Amygdala (tissue), 56 donors: ENCODE data around the gene PLA2G12A.

Experiments
- DNase-seq, 56 donors: peaks; one replicate each; lab custom pipeline; 2025; lab: John Stamatoyannopoulos, UW

The PLA2G12A gene

GRCh38 chr4:109729718-109730618 lies at the start of gene PLA2G12A:
Gene PLA2G12A (minus strand): TSS chr4:109730070. CDS start chr4:109729809, 261 bp downstream.
- DNase-seq = peak in 55 of 56 donors; percentile 6 to 84 (median 59)

GRCh38 chr4:109764789-109765402 lies 35.0 kb upstream of the PLA2G12A start:
- no peak for DNase-seq

GRCh38 chr4:109764376-109764775 lies 34.5 kb upstream of the PLA2G12A start:
- no peak for DNase-seq

- DNase-seq = no peak
Observed at GRCh38 chr4:109760682-109761081, 30.8 kb upstream of the PLA2G12A start.

GRCh38 chr4:109755656-109756055 lies 25.8 kb upstream of the PLA2G12A start:
- DNase-seq = no peak

- DNase-seq = no peak
Observed at GRCh38 chr4:109754093-109754857, 24.4 kb upstream of the PLA2G12A start.

GRCh38 chr4:109752525-109752924 lies 22.7 kb upstream of the PLA2G12A start:
- DNase-seq = no peak

GRCh38 chr4:109751852-109752251 lies 22.0 kb upstream of the PLA2G12A start:
- no peak for DNase-seq

GRCh38 chr4:109750652-109751244 lies 20.9 kb upstream of the PLA2G12A start:
- DNase-seq = no peak

- no peak for DNase-seq
Observed at GRCh38 chr4:109749388-109750082, 19.7 kb upstream of the PLA2G12A start.

- no peak for DNase-seq
Observed at GRCh38 chr4:109748114-109748513, 18.2 kb upstream of the PLA2G12A start.

- DNase-seq = no peak
Observed at GRCh38 chr4:109746728-109747127, 16.9 kb upstream of the PLA2G12A start.

GRCh38 chr4:109745830-109746229 lies 16.0 kb upstream of the PLA2G12A start:
- no peak for DNase-seq

- DNase-seq = no peak
Observed at GRCh38 chr4:109739547-109739946, 9.7 kb upstream of the PLA2G12A start.

- no peak for DNase-seq
Observed at GRCh38 chr4:109738104-109738872, 8.4 kb upstream of the PLA2G12A start.

GRCh38 chr4:109735566-109736365 lies 5.9 kb upstream of the PLA2G12A start:
- DNase-seq = no peak

GRCh38 chr4:109733728-109734127 lies 3.9 kb upstream of the PLA2G12A start:
- no peak for DNase-seq
